ENCODE data around the gene RABGAP1L. TPM values are rescaled to one million over a fixed set of nuclear protein-coding genes. Genes with fewer than 3 reads are reported as not detected.

RABGAP1L gene
- total and polyA plus RNA-seq, 2 of the 4 experiments (the other 2 are of a cell fraction) = 7.9 to 26.7 TPM

DNA sequence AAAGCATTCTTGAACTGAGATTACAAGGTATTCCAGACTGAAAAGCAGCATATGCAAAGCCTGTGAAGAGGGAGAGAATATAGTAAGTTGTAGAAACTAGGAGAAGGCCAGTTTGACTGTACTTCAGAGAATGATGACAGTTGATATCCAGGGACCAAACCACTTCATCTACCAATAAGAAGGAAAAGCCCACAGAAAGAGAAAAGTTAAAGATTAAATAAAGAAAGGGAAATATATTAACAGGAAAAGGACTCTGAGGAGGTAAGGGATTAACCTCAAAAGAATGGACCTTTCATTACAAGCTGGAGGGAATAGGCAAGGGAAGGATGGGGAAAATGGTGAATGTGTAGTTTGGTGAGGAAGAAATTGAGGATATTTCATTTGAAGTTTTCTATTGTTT is 660.3 kb downstream of the RABGAP1L start:
- H4K20me1 ChIP-seq (ENCODE audit: insufficient read depth, low read length) = no peaks in the 10 kb centered on the region
- no peaks in the 10 kb centered on the region for H3K79me1 ChIP-seq (ENCODE audit: low read depth in 1 of 2, low read length in 2 of 2)
- H3K9ac ChIP-seq (ENCODE audit: low read depth, low read length) = no peak overlapping the region
- no peak overlapping the region for H2BK5ac ChIP-seq (ENCODE audit: low read depth, low read length, poor library complexity, severe bottlenecking)
- H3K4me2 ChIP-seq (ENCODE audit: low read depth, low read length) = no peak overlapping the region
- no peak overlapping the region for H2AK9ac ChIP-seq (replicated peaks; ENCODE audit: low read depth, low read length, poor library complexity)
- H3K56ac ChIP-seq (ENCODE audit: extremely low read depth, insufficient read depth, low read length) = no peak overlapping the region
- DNase-seq (no peak), ATAC-seq (ENCODE audit: low read depth) (no peak)
- in situ Hi-C loops (cut with MboI; ENCODE audit: low sequenced_read_pairs) = no loop called here
- POLR2A ChIA-PET (ENCODE audit: unreplicated experiment) = no interaction called here
- no peaks in the 10 kb centered on the region for H3K9me1 ChIP-seq (ENCODE audit: insufficient read depth, low read length)
- no peak overlapping the region for H3K4ac ChIP-seq (ENCODE audit: low read depth, low read length)
- H2BK20ac ChIP-seq (ENCODE audit: low read depth, low read length) = no peak overlapping the region
- H4K8ac ChIP-seq (ENCODE audit: low read depth in 2 of 2, low read length in 2 of 2) = no peak overlapping the region
- H2BK120ac ChIP-seq (ENCODE audit: low read depth, low read length) = no peak overlapping the region
- no peak overlapping the region for H2AK5ac ChIP-seq (ENCODE audit: low read depth, low read length)
- H3K27ac ChIP-seq (ENCODE audit: insufficient read depth, low read length) = no peak overlapping the region
- H2AFZ ChIP-seq (replicated peaks; ENCODE audit: low read length, poor library complexity) = no peak overlapping the region
- CTCF ChIA-PET = no interaction called here
- no peaks in the 10 kb centered on the region for H3K9me3 ChIP-seq (ENCODE audit: control insufficient read depth, insufficient read depth, low read length)
- H4K5ac ChIP-seq (ENCODE audit: low read depth, low read length) = no peak overlapping the region
- no peak overlapping the region for H4K91ac ChIP-seq (ENCODE audit: insufficient read depth, low read depth, low read length)
- no peaks in the 10 kb centered on the region for H3K36me3 ChIP-seq (ENCODE audit: control insufficient read depth, insufficient read depth, low read length)
- BruUV-seq (replicated peaks) = no TSS peak
- H3K18ac ChIP-seq (ENCODE audit: low read depth, low read length) = no peak overlapping the region
- H3K4me3 ChIP-seq (ENCODE audit: insufficient read depth, low read depth, low read length) = no peak overlapping the region
- H3K4me1 ChIP-seq (ENCODE audit: control insufficient read depth, insufficient read depth, low read length) = peaks cover 4% of the 10 kb centered on the region; the same call in 1 of the 2 replicates
- no peak overlapping the region for H3K23ac ChIP-seq (ENCODE audit: low read depth, low read length)
- no peaks in the 10 kb centered on the region for H3K27me3 ChIP-seq (ENCODE audit: control insufficient read depth, insufficient read depth, low read length)
- dilution Hi-C loops (cut with HindIII; ENCODE audit: low sequenced_read_pairs, unreplicated experiment) = no loop called here
- no peak overlapping the region for H3K14ac ChIP-seq (replicated peaks; ENCODE audit: low read depth, low read length)
- no peak for TF ChIP-seq CEBPB (IDR thresholded peaks at IDR 0.05; ENCODE audit: low read depth, low read length)
- no peak for TF ChIP-seq POLR2A (IDR thresholded peaks at IDR 0.05; ENCODE audit: low read depth, low read length)
- TF ChIP-seq MXI1 (IDR thresholded peaks at IDR 0.05; ENCODE audit: borderline replicate concordance, low read depth, low read length) = no peak
- TF ChIP-seq MAFK (IDR thresholded peaks at IDR 0.05; ENCODE audit: low read depth, low read length) = no peak
- no peak for TF ChIP-seq SMC3 (IDR thresholded peaks at IDR 0.05; ENCODE audit: low read depth, low read length)
- no peak for TF ChIP-seq FOS (IDR thresholded peaks at IDR 0.05; ENCODE audit: low read depth, low read length)
- no peak for TF ChIP-seq NFE2L2 (IDR thresholded peaks at IDR 0.05; ENCODE audit: low read depth, low read length)
- H2BK15ac ChIP-seq (ENCODE audit: low read depth, low read length) = no peak overlapping the region
- intact Hi-C loops (cut with micrococcal nuclease) = no loop called here
